ENCODE results near the gene NHSL2.

Gene NHSL2

GRCh38 chrX:72123471-72124185, 213.0 kb downstream of the NHSL2 start:
- FAIRE-seq (no peak), DNase-seq (ENCODE audit: extremely low spot score, insufficient read length, low read depth) (no peak)

DNA sequence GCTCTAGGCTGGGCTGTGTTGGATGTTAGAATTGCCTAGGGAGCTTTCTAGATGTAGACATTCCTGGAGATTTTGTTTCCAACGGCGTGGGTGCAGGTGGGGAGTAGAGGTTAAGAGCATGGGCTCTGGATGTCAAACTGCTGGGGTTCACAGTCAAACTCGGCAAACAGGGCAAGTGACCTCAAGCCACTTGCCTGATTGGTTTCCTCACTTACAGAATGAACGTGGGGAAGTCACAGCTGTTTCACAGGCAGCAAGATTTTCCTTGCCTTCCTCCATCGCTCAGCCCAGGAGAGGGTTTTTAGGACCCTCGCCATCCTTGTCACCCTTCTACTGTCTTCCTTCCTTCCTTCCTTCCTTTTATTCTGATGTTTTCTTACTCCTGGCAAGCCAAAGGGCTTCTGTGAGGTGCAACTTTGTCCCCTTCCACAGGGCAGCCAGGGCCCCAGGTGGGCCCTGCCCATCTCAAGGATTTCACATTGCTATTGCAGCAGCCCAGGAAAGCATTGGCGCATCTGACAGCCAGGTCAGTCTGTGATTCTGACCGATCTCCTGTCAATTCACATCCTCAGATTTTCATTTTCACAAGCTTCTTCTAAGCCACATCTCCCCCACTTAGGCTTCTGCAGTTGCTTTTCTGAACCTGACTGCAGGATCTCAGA, 214.0 kb downstream of the NHSL2 start:
- no peak for FAIRE-seq
- no peak for DNase-seq (ENCODE audit: extremely low spot score, insufficient read length, low read depth)

- FAIRE-seq: no peak
- no peak for DNase-seq (ENCODE audit: extremely low spot score, insufficient read length, low read depth)
Observed at GRCh38 chrX:72125331-72126047, 214.8 kb downstream of the NHSL2 start.

- DNase-seq (ENCODE audit: extremely low spot score, insufficient read length, low read depth) (no peak), FAIRE-seq (no peak)
Observed at GRCh38 chrX:72126048-72126415, 215.4 kb downstream of the NHSL2 start.

DNA sequence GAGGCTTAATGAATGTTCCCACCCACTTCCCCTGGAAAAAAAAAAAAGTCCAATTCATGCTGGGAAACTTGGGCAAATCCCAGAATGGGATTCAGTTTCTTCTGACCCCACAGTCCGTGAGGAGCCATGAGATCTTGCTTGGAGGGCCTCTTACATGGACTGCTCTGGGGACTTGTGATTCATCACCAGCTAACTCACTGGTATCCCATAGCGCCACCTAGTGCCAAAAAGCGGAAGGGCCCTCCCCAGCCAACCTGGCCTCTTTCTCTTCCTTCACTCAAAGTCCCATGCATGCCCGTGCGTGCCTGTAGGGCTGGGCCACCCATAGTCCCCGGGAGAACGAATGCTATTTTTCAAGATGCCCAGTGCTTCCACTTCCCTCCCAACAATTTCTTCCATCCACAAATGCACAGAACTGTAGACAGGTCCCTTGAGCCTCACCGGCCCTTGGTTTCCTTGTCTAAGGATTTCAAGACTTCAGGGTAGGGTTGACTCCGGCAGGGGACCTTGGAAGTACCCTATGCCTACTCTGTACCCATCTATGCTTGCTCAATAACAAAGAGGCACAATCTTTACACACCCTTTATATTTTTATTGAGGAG, 216.0 kb downstream of the NHSL2 start:
- FAIRE-seq (peak; percentile 91), DNase-seq (ENCODE audit: extremely low spot score, insufficient read length, low read depth) (no peak)

- no peak for FAIRE-seq
Observed at GRCh38 chrX:72127332-72127731, 216.7 kb downstream of the NHSL2 start.

GRCh38 chrX:72128183-72128834, 217.7 kb downstream of the NHSL2 start:
- DNase-seq (ENCODE audit: extremely low spot score, insufficient read length, low read depth): no peak
- FAIRE-seq: no peak

More at GRCh38 chrX:72127332-72127731, 216.7 kb downstream of the NHSL2 start:
- DNase-seq (ENCODE audit: extremely low spot score, insufficient read length, low read depth): no peak

DNA sequence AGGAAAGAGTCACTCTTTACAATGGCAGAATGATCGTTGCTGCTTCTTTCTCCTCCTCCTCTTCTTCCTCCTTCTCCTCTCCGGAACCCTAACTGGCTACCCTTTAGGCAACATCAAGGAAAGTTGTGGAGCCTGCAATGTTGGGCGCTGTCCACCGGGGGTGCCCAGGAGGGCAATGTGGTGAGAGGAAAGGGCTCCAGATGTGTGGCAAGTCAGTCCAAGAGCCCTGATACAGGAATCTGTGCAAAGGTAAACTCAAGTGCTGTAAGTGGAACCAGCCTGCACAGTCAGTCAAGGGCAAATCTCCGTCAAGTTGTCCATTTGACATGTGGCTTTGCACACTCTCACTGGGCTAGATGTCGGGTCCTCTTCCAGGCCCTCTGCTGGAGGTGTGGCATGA, 218.2 kb downstream of the NHSL2 start:
- FAIRE-seq (no peak), DNase-seq (ENCODE audit: extremely low spot score, insufficient read length, low read depth) (no peak)

GRCh38 chrX:72129661-72130060, 219.0 kb downstream of the NHSL2 start:
- DNase-seq (ENCODE audit: extremely low spot score, insufficient read length, low read depth): no peak
- FAIRE-seq: no peak

GRCh38 chrX:72130156-72130761, 219.6 kb downstream of the NHSL2 start:
- DNase-seq (ENCODE audit: extremely low spot score, insufficient read length, low read depth): no peak
- FAIRE-seq: no peak

GRCh38 chrX:72130762-72131250, 220.2 kb downstream of the NHSL2 start:
- FAIRE-seq (no peak), DNase-seq (ENCODE audit: extremely low spot score, insufficient read length, low read depth) (no peak)

- DNase-seq (ENCODE audit: extremely low spot score, insufficient read length, low read depth) (no peak), FAIRE-seq (no peak)
Observed at GRCh38 chrX:72131317-72132294, 221.0 kb downstream of the NHSL2 start, which contains the start of gene RTL5. RTL5 (minus strand) TSS chrX:72131915.

DNA sequence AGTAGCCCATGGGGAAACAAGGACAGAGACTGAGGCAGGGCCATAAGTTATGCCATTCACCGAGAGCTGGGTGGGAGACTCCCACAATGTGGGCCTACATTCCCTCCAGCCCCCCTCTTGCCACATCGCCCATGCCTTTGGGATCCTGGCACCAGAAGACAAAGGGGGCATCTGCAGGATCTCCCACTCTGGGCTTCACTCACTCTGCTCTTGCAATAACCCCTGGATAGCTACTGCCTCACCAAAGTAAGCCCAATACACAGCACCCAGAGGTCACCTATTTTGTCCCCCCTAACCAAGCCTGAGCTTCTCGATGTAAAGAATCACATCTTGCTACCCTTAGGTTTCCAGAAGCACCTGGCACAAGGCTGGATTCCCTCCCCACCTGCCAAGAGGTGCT, 221.8 kb downstream of the NHSL2 start:
- no peak for DNase-seq (ENCODE audit: extremely low spot score, insufficient read length, low read depth)
- FAIRE-seq: no peak

DNA sequence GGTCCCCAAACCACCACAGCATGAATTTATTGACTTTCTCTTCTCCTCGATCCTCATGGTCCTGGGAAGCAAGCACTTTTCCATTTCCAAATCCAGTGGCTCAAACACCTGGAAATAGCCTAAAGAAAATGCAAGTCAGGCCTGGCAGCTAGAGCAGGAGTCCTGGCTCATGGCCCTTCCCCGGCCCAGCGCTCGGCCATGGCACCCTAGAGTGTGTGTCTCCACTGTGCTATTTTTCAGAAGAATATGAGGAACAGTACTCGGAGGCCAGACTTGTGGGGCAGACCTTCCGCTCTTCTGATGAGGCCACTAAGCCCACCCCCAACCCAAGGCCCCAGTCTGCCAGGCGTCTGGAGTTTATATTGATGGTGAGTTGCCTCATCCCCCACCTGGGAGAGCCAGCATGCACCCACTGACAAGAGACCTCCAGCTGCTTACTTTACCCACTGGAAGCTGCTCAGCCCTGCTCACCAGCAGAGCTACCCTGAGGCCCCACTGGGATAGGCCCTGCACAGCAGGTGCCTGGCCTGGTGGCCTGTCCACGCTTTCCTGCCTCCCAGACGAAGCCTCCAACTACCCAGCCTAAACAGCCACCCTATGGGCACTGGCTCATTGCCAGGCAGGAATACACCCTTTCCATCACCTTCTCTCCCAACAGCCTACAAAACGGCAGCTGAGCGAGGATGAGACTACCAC, 223.4 kb downstream of the NHSL2 start:
- DNase-seq (ENCODE audit: extremely low spot score, insufficient read length, low read depth): no peak
- FAIRE-seq: no peak

DNA sequence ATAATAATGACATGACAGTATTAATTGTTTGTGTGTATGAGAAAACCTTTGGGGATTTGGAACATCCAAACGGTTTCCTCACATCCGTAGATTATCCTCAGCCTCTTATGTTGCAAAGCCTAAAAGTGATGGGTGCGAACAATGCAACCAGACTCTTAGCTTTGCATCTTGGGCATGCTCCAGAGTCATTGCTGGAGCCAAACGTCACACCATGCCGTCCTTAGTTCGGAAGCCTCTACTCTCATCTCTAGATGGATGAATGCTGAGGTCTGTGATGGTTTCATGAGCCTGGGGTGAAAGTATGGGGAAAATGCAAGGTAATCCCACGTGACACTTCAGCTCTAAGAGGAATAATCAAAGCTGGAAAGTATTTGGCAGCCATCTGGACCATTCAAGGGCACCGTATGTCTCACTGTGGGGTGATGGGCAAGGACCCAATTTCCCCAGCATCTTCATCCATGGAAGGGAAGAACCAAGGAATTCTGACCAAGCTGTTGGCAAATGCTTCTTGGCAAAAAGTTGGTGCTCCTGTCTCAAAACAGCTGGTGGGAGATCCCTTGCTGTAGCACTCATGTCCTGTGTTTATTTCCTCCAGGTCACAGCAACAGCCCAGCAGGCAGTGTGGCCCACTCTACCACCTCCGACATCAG, 227.3 kb downstream of the NHSL2 start:
- DNase-seq (ENCODE audit: extremely low spot score, insufficient read length, low read depth) (no peak), FAIRE-seq (no peak)

- FAIRE-seq (no peak), DNase-seq (ENCODE audit: extremely low spot score, insufficient read length, low read depth) (no peak)
Observed at GRCh38 chrX:72139538-72139937, 228.9 kb downstream of the NHSL2 start.

DNA sequence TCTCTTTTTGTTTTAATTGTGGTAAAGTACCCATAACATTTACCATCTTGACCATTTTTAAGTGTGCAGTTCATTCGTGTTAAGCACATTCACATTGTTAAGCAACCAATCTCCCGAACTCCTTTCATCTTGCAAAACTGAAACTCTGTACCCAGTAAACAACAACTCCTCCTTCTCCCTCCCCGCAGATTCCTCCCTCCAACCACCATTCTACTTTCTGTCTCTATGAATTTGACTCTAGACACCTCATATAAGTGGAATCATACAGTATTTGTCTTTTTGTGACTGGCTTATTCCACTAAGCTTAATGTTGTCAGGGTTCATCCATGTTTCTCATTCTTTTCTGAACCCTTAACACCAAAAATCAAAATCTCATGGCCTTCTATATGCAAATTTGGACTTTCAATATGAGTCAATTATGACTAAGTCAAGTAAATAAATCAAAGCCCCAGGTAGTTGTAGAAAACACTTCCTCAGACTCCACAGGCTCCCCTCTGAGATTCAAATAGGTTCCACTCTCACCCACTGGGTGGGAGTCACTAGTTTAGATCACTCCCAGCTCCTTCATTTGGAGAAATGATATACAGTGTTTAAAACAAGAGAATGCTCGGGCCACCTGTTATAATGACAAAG, 230.8 kb downstream of the NHSL2 start:
- DNase-seq (ENCODE audit: extremely low spot score, insufficient read length, low read depth): no peak
- peak; percentile 73 for FAIRE-seq

All from GM18507 (cell line).